ENCODE measurements around the gene SPATA20. TPM values are rescaled to one million over a fixed set of nuclear protein-coding genes. Genes with fewer than 3 reads are reported as not detected.

The SPATA20 gene
- total and polyA plus RNA-seq, 2 of the 4 experiments (the other 2 are of a cell fraction) = 17.0 to 35.0 TPM

DNA sequence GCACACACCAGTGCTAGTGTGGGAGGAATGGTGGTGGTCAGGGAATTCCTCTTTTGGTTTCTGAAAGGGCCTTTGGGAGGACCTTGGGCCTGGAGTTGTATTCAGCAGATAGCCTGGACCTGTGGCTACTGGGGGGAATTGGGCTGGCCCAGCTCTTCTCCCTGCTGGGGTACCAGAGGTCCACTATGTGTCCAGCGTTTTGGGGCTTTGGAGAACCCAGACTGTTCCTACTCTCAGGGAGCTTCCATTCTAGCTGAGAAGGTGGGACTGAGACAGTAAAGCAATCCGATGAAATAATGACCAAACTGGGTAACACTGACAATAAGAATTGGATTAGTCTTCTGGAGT lies 12.0 kb upstream of the SPATA20 start:
- Histone ChIP-seq H3K36me3 (ENCODE audit: control insufficient read depth, insufficient read depth, low read length) (no peaks in the 10 kb centered on the region), H3K18ac (ENCODE audit: low read depth, low read length) (no peak overlapping the region), H3K9ac (ENCODE audit: low read depth, low read length) (no peak overlapping the region), H4K91ac (ENCODE audit: insufficient read depth, low read depth, low read length) (no peak overlapping the region), H3K9me3 (ENCODE audit: control insufficient read depth, insufficient read depth, low read length) (no peaks in the 10 kb centered on the region), H2AK5ac (ENCODE audit: low read depth, low read length) (no peak overlapping the region), H4K20me1 (ENCODE audit: insufficient read depth, low read length) (no peaks in the 10 kb centered on the region; the same call in 1 of the 2 replicates), H2BK15ac (ENCODE audit: low read depth, low read length) (no peak overlapping the region), H3K79me1 (ENCODE audit: low read depth in 1 of 2, low read length in 2 of 2) (no peaks in the 10 kb centered on the region), H3K4me3 (ENCODE audit: insufficient read depth, low read depth, low read length) (no peak overlapping the region), H3K56ac (ENCODE audit: extremely low read depth, insufficient read depth, low read length) (no peak overlapping the region), H3K27ac (ENCODE audit: insufficient read depth, low read length) (no peak overlapping the region), H3K23ac (ENCODE audit: low read depth, low read length) (no peak overlapping the region), H2AK9ac (replicated peaks; ENCODE audit: low read depth, low read length, poor library complexity) (peak overlapping the region; percentile 55), H2BK5ac (ENCODE audit: low read depth, low read length, poor library complexity, severe bottlenecking) (no peak overlapping the region), H3K14ac (replicated peaks; ENCODE audit: low read depth, low read length) (no peak overlapping the region), H3K4me2 (ENCODE audit: low read depth, low read length) (no peak overlapping the region), H2AFZ (replicated peaks; ENCODE audit: low read length, poor library complexity) (no peak overlapping the region), H3K9me1 (ENCODE audit: insufficient read depth, low read length) (no peaks in the 10 kb centered on the region), H3K4me1 (ENCODE audit: control insufficient read depth, insufficient read depth, low read length) (peaks cover 11% of the 10 kb centered on the region; the same call in 1 of the 2 replicates), H4K5ac (ENCODE audit: low read depth, low read length) (no peak overlapping the region), H3K27me3 (ENCODE audit: control insufficient read depth, insufficient read depth, low read length) (peaks cover 37% of the 10 kb centered on the region), H2BK120ac (ENCODE audit: low read depth, low read length) (no peak overlapping the region), H2BK20ac (ENCODE audit: low read depth, low read length) (no peak overlapping the region), H3K4ac (ENCODE audit: low read depth, low read length) (no peak overlapping the region), H4K8ac (ENCODE audit: low read depth in 2 of 2, low read length in 2 of 2) (no peak overlapping the region)
- ATAC-seq (ENCODE audit: low read depth) (no peak), DNase-seq (no peak)
- TF ChIP-seq BHLHE40 (IDR thresholded peaks at IDR 0.05; ENCODE audit: low read depth, low read length) (no peak), RCOR1 (IDR thresholded peaks at IDR 0.05; ENCODE audit: insufficient replicate concordance, low read length) (no peak), SMC3 (IDR thresholded peaks at IDR 0.05; ENCODE audit: low read depth, low read length) (no peak), MAZ (IDR thresholded peaks at IDR 0.05; ENCODE audit: borderline replicate concordance, low read depth, low read length) (no peak), POLR2A (IDR thresholded peaks at IDR 0.05; ENCODE audit: low read depth, low read length) (no peak), CHD1 (IDR thresholded peaks at IDR 0.05; ENCODE audit: low read depth, low read length) (no peak), CEBPB (IDR thresholded peaks at IDR 0.05; ENCODE audit: low read depth, low read length) (no peak)
- TF ChIP-seq, protein P1, sequence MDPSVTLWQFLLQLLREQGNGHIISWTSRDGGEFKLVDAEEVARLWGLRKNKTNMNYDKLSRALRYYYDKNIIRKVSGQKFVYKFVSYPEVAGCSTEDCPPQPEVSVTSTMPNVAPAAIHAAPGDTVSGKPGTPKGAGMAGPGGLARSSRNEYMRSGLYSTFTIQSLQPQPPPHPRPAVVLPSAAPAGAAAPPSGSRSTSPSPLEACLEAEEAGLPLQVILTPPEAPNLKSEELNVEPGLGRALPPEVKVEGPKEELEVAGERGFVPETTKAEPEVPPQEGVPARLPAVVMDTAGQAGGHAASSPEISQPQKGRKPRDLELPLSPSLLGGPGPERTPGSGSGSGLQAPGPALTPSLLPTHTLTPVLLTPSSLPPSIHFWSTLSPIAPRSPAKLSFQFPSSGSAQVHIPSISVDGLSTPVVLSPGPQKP (IDR thresholded peaks at IDR 0.05; ENCODE audit: borderline replicate concordance, low read depth, low read length) = no peak
- ChIA-PET POLR2A (ENCODE audit: unreplicated experiment) (no interaction called here), CTCF (no interaction called here)
- no TSS peak for BruUV-seq (replicated peaks)
- in situ Hi-C loops (cut with MboI; ENCODE audit: low sequenced_read_pairs) = no loop called here
- no CpG with 5 or more reads among the region's 2 CpGs for WGBS, 2 experiments (ENCODE audit: extremely low coverage in 2 of 2, insufficient read length in 1 of 2)
- intact Hi-C loops (cut with micrococcal nuclease) = no loop called here
- dilution Hi-C loops (cut with HindIII; ENCODE audit: low sequenced_read_pairs, unreplicated experiment) = no loop called here
